HUES64 (cell line): ENCODE measurements around the gene TMEM116.
"Not testable (repeated sequence)": the region's sequence is repeated elsewhere in the genome, so short reads cannot be mapped to it uniquely, and the experiment has no call there.

Experiments used
- H3K27ac ChIP-seq: 2 replicates; pipeline ENCODE4 v1.7.0; 2013; ENCODE audit warnings: low read depth, low read length, inconsistent platforms
- H3K27me3 ChIP-seq: 2 replicates; pipeline ENCODE4 v1.6.1; 2013; ENCODE audit warnings: mild to moderate bottlenecking, low read length; ENCODE audit not compliant: insufficient read depth
- H3K36me3 ChIP-seq: 2 replicates; pipeline ENCODE4 v1.6.1; 2013; ENCODE audit warnings: mild to moderate bottlenecking, low read length; ENCODE audit not compliant: insufficient read depth
- H3K4me1 ChIP-seq: 2 replicates; pipeline ENCODE4 v1.6.1; 2013; ENCODE audit warnings: mild to moderate bottlenecking, low read length, moderate library complexity; ENCODE audit not compliant: insufficient read depth
- H3K4me3 ChIP-seq: 2 replicates; pipeline ENCODE4 v1.5.1; 2013; ENCODE audit warnings: mild to moderate bottlenecking, low read length, moderate library complexity
- H3K9ac ChIP-seq: 2 replicates; pipeline ENCODE4 v1.6.1; 2013; ENCODE audit warnings: mild to moderate bottlenecking, low read depth, low read length
- H3K9me3 ChIP-seq: 2 replicates; pipeline ENCODE4 v1.6.1; 2013; ENCODE audit warnings: low read depth, low read length; ENCODE audit not compliant: insufficient read depth
- WGBS: fragments of 150-250, 120-280 bp; methylation state at CpG from one replicate; pipeline ENCODE4 v1.1.7; 2013; ENCODE audit warnings: missing lambda C conversion rate; 5-methylcytosine and 5-hydroxymethylcytosine counted together

Gene TMEM116

GRCh38 chr12:112023759-112024396, 10.9 kb upstream of the TMEM116 start:
- 80% methylated on average over 4 of the region's 4 CpGs for WGBS
- H3K9me3 ChIP-seq, result no peaks in the 10 kb centered on the region
- no peaks in the 10 kb centered on the region for H3K27me3 ChIP-seq
- no peak overlapping the region for H3K27ac ChIP-seq
- no peak overlapping the region for H3K9ac ChIP-seq
- H3K4me3 ChIP-seq, result no peak overlapping the region
- H3K36me3 ChIP-seq, result peaks cover 77% of the 10 kb centered on the region
- H3K4me1 ChIP-seq, result peaks cover 11% of the 10 kb centered on the region; the same call in 1 of the 2 replicates

- Histone ChIP-seq H3K27ac (no peak overlapping the region), H3K4me3 (no peak overlapping the region), H3K27me3 (no peaks in the 10 kb centered on the region), H3K36me3 (peaks cover 74% of the 10 kb centered on the region), H3K9me3 (no peaks in the 10 kb centered on the region), H3K9ac (no peak overlapping the region), H3K4me1 (peaks cover 11% of the 10 kb centered on the region; the same call in 1 of the 2 replicates)
- WGBS, result 93% methylated on average over 11 of the region's 11 CpGs
Observed at GRCh38 chr12:112022241-112023016, 9.5 kb upstream of the TMEM116 start.

- H3K9me3 ChIP-seq, result no peaks in the 10 kb centered on the region
- no peak overlapping the region for H3K9ac ChIP-seq
- H3K27me3 ChIP-seq, result no peaks in the 10 kb centered on the region
- peaks cover 84% of the 10 kb centered on the region for H3K36me3 ChIP-seq
- no peak overlapping the region for H3K4me3 ChIP-seq
- no peak overlapping the region for H3K27ac ChIP-seq
- 96% methylated on average over 8 of the region's 8 CpGs for WGBS
- peaks cover 8% of the 10 kb centered on the region; the same call in 1 of the 2 replicates for H3K4me1 ChIP-seq
Observed at GRCh38 chr12:112020947-112021457, 8.0 kb upstream of the TMEM116 start.

DNA sequence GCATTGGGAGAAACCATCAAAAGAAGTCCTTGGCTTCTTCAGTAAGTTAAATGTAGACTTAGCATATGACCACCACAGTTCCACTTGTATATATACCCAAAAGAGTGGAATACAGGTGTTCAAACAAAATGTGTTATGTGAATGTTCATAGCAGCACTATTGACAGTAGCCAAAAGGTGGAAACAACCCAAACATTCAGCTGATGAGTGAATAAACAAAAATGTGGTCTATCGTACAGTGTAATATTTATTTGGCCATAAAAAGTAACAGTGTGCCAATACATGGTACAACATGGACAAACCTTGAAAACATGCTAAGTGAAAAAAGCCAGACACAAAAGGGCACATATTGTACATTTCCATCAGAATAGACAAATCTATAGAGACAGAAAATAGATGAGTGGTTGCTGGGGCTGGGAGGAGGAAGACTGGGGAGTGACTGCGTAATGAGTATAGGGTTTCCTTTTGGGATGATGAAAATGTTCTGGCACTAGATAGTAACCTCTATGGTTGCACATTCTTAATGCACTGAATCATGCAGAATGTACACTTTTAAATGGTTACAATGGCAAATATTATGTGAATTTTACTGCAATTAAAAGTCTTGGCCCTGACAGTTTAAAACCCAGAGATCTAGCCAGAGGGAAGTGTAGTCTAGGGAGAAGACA, 5.7 kb upstream of the TMEM116 start:
- WGBS, result 96% methylated on average over 2 of the region's 2 CpGs
- Histone ChIP-seq H3K27me3 (no peaks in the 10 kb centered on the region), H3K4me1 (peaks cover 7% of the 10 kb centered on the region), H3K4me3 (no peak overlapping the region), H3K9ac (no peak overlapping the region), H3K9me3 (no peaks in the 10 kb centered on the region), H3K27ac (no peak overlapping the region), H3K36me3 (peaks cover 84% of the 10 kb centered on the region)

GRCh38 chr12:112017041-112017440, 4.1 kb upstream of the TMEM116 start:
- H3K4me1 ChIP-seq, result peaks cover 6% of the 10 kb centered on the region
- H3K9ac ChIP-seq, result no peak overlapping the region
- H3K9me3 ChIP-seq, result no peaks in the 10 kb centered on the region
- H3K27ac ChIP-seq, result no peak overlapping the region
- no peaks in the 10 kb centered on the region for H3K27me3 ChIP-seq
- H3K36me3 ChIP-seq, result peaks cover 67% of the 10 kb centered on the region
- H3K4me3 ChIP-seq, result no peak overlapping the region
- WGBS, result 100% methylated on average over 1 of the region's 1 CpG

- 98% methylated on average over 6 of the region's 6 CpGs for WGBS
- peaks cover 56% of the 10 kb centered on the region for H3K36me3 ChIP-seq
Observed at GRCh38 chr12:112015938-112016337, 3.0 kb upstream of the TMEM116 start.

GRCh38 chr12:112013601-112014402, 837 bp upstream of the TMEM116 start:
- Histone ChIP-seq H3K4me1 (peaks cover 10% of the 10 kb centered on the region), H3K36me3 (peaks cover 39% of the 10 kb centered on the region), H3K9ac (peak overlapping the region; percentile 96), H3K27ac (peak overlapping the region; percentile 97), H3K27me3 (no peaks in the 10 kb centered on the region), H3K9me3 (no peaks in the 10 kb centered on the region), H3K4me3 (peak overlapping the region; percentile 87)
- WGBS, result 2% methylated on average over 53 of the region's 54 CpGs

More at GRCh38 chr12:112015938-112016337, 3.0 kb upstream of the TMEM116 start:
- Histone ChIP-seq H3K9ac (no peak overlapping the region), H3K4me1 (peaks cover 10% of the 10 kb centered on the region), H3K27ac (no peak overlapping the region), H3K27me3 (no peaks in the 10 kb centered on the region), H3K4me3 (no peak overlapping the region), H3K9me3 (no peaks in the 10 kb centered on the region)

GRCh38 chr12:112011685-112012084, 1.3 kb downstream of the TMEM116 start:
- Histone ChIP-seq H3K9me3 (no peaks in the 10 kb centered on the region), H3K4me1 (peaks cover 13% of the 10 kb centered on the region), H3K27ac (no peak overlapping the region), H3K36me3 (peaks cover 21% of the 10 kb centered on the region), H3K4me3 (peak overlapping the region; percentile 87), H3K27me3 (no peaks in the 10 kb centered on the region), H3K9ac (peak overlapping the region; percentile 92; the same call in 1 of the 2 replicates)
- 92% methylated on average over 8 of the region's 8 CpGs for WGBS

DNA sequence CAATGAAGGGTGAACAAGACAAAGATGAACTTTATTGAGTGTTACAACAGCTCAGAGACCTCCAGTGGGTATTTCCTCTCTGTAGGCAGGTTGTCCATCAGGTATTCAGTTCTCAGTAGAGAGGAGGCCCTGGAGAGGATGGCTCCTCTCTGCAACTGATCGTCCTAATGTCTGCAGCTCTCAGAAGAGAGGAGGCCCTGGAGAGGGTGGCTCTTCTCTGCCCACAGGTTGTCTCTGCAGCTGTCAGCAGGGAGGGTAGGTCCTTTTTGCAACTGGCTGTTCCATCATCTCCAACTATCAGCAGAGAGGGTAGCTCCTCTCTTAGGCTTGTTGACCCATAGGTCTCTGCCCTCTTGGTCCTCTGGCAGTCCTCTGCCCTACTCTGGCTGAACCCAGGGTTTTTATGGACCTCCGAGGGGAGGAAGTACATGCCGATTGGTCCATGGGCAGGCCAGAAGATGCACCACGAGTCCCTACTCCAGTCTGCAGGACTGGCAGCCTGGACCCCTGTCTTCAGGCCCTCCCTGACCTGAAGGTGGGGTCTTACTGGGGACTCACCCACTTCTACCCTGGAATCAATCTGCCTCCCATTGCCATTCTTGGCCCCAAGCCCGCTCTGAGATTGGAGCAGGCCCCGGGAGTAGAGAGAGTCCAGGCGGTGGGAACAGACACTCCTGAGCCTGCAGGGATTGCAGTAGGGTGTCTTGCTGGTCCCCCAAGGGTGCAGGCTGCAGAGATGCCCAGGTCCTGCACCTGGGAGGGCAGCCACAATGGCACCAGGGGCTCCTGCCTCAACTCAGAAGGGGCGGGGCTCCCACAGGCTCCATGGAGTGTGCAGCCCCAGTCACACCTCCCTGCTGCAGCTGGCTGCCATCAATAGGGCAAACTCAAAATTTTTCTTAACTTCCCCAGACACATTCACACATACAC, 2.3 kb downstream of the TMEM116 start:
- Histone ChIP-seq H3K4me3 (no peak overlapping the region), H3K27ac (no peak overlapping the region), H3K27me3 (no peaks in the 10 kb centered on the region), H3K36me3 (peaks cover 12% of the 10 kb centered on the region), H3K9me3 (no peaks in the 10 kb centered on the region), H3K4me1 (peaks cover 21% of the 10 kb centered on the region), H3K9ac (no peak overlapping the region)
- WGBS, result 95% methylated on average over 8 of the region's 8 CpGs

GRCh38 chr12:112009596-112009995, 3.4 kb downstream of the TMEM116 start:
- H3K4me3 ChIP-seq, H3K9me3 ChIP-seq, H3K27me3 ChIP-seq, H3K36me3 ChIP-seq, H3K9ac ChIP-seq, H3K27ac ChIP-seq: not testable (repeated sequence)
- WGBS, result 92% methylated on average over 2 of the region's 3 CpGs
- peaks cover 22% of the 10 kb centered on the region for H3K4me1 ChIP-seq
